HG03159 (cell line): ENCODE results near the gene DNA2.
"Not testable (repeated sequence)": the region's sequence is repeated elsewhere in the genome, so short reads cannot be mapped to it uniquely, and the experiment has no call there.

Experiments used
- ATAC-seq: cut with Tn5 transposase; IDR thresholded peaks from one replicate; pipeline ENCODE4 v1.9.1; 2021; ENCODE audit warnings: mild to moderate bottlenecking, moderate library complexity; ENCODE audit not compliant: unreplicated experiment

DNA2 gene, protein sequence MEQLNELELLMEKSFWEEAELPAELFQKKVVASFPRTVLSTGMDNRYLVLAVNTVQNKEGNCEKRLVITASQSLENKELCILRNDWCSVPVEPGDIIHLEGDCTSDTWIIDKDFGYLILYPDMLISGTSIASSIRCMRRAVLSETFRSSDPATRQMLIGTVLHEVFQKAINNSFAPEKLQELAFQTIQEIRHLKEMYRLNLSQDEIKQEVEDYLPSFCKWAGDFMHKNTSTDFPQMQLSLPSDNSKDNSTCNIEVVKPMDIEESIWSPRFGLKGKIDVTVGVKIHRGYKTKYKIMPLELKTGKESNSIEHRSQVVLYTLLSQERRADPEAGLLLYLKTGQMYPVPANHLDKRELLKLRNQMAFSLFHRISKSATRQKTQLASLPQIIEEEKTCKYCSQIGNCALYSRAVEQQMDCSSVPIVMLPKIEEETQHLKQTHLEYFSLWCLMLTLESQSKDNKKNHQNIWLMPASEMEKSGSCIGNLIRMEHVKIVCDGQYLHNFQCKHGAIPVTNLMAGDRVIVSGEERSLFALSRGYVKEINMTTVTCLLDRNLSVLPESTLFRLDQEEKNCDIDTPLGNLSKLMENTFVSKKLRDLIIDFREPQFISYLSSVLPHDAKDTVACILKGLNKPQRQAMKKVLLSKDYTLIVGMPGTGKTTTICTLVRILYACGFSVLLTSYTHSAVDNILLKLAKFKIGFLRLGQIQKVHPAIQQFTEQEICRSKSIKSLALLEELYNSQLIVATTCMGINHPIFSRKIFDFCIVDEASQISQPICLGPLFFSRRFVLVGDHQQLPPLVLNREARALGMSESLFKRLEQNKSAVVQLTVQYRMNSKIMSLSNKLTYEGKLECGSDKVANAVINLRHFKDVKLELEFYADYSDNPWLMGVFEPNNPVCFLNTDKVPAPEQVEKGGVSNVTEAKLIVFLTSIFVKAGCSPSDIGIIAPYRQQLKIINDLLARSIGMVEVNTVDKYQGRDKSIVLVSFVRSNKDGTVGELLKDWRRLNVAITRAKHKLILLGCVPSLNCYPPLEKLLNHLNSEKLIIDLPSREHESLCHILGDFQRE

DNA sequence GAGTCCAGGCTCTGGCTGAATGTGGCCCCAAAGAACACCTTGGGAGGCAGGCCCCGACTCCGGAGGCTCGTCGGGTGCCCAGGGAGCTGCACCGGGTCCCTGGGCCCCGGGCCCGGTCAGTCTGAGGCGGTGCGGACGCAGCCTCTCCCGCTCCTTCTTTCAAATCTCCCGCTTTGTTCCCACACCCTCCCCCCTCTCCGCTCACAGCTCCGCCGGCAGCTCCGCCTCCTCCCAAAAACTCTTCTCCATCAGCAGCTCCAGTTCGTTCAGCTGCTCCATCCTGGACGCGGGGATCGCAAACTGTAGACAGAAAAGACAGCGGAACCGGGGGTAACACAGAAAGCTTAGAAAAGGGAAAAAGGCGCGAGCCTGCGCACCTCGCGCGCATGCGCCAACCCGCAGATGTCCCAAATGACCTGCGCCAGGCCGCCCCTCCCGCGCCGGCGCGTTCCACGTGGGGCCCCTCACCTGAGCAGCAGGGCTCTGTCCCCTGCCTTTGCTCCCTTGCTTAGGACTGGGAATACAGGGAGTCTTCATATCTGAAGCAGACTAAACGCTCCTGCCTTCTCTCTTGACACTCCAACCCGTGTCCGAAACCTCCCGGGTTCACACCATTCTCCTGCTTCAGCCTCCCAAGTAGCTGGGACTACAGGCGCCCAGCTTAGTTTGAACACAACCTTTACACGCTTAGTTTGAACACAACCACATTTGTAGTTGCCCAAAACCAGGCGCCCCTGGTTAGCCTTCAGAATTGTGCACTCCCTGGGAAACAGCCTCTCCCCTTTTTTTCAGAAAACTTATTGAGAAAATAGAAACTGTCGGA, at the start of gene DNA2:
TSS of gene DNA2 (minus strand) at position 388 of the 823 bp plus-strand sequence. CDS start at position 279, 109 bp downstream.
- peak; percentile 86 for ATAC-seq

DNA sequence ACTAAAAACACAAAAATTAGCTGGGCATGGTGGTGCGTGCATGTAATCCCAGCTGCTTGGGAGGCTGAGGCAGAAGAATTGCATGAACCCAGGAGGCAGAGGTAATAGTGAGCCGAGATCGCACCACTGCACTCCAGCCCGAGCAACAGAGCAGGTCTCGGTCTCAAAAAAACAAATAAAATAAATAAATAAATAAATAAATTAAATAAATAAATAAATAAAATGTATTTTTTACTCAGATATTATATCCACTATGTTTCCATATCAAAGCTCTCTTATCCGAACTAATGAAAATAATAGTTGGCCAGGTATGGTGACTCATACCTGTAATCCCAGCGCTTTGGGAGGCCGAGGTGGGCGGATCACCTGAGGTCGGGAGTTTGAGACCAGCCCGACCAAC, 46.8 kb upstream of the DNA2 start:
- ATAC-seq, result not testable (repeated sequence)

DNA sequence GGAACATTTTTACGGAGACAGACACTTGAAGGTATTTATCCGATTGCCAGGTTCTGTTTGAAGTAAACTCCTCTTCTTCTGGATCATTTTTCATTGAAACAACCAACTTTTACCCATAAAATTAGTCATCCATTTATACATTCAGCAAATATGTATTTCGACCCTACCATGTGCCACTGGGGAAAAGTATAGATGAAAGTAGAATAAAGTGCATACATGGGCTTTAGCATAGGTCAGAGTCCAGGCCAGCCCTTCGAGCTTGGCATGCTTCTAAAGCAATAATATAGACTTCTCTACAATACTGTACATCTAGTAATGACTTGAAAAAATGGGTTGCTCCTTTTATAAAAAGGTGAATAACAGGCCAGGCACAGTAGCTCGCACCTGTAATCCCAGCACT, 45.4 kb upstream of the DNA2 start:
- no peak for ATAC-seq

DNA sequence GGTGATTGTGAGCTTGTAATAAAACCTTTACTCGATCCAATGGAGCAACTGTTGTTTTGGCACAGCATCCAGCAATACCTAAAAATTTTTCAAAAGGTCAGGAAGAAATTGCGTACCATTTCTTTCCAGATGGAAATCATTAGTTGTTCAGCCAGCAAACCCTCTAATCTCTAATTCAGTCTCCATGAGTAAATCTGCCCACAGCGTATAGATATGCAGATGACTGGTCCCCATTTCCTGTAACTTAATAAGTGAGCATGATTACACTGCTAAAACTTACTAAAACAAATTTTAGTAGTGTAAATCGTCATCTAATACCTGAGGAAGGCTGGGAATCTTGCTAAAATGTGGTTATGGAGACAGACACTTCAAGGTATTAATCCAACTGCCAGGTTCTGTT, 45.0 kb upstream of the DNA2 start:
- ATAC-seq, result no peak

DNA sequence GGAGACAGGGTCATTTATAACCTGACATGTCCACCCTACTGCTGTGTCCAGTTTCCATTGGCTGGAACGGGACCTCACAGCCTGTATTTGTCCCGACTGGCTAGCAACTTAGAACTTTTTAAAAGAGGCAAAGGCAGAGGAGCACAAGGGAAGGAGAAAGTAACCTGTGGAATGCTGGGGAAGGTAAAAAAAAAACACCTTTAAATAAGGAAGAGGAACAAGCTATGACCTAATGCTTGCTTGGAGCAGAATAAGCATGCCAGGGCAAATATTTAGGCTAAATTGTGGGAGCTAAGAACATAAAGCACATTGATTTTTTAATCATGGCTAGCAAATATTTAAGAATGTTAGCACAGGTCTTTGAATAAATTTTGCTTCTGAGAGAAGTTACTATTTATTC, 44.4 kb upstream of the DNA2 start:
- not testable (repeated sequence) for ATAC-seq

DNA sequence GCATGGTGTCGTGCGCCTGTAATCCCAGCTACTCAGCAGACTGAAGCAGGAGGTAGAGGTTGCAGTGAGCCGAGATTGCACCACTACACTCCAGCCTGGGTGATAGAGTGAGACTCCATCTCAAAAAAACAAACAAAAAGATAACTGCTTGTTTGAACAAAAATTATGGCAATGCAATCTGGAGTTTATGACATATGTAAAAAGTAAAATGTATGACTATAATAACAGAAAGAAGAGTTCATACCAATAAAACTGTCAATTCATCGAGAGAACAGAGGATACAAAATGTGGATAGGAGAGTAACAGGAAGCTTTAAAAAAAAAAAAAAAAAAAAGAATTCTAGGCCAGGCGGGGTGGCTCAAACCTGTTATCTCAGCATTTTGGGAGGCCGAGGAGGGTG, 36.3 kb upstream of the DNA2 start:
- no peak for ATAC-seq

DNA sequence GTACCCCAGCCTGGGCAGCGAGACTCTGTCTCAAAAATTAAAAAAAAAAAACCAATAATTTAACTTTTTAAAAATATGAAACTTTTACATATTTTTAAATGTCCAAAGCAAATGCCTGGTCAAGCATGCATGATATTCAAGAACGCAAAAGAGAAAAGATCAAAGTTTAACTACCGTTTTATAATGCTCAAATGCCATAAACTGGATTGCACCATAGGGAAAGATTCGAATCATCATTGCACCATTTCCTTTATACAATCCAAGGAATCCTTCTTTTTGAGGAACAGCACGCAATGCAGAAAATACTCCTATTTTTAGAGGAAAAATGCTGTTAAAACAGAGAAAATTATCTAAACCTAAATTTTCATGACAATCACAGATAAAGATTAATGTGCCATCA, 34.6 kb upstream of the DNA2 start:
- no peak for ATAC-seq

DNA sequence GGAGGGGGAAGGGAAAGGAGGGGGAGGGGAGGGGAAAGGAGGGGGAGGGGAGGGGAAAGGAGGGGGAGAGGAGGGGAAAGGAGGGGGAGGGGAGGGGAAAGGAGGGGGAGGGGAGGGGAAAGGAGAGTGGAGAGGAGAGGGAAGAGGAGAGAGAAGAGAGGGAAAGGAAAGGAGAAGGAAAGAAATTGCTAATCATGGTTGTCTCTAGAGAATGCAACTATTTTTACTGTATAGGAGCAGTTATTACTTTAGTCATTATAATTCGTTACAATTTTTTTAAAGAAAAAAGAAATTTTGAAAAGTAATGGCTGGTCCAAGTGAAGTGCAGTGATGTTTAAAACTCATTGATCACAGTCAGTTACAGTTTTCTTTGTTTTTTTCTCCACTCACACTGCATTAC, 31.1 kb upstream of the DNA2 start:
- ATAC-seq, result no peak

DNA sequence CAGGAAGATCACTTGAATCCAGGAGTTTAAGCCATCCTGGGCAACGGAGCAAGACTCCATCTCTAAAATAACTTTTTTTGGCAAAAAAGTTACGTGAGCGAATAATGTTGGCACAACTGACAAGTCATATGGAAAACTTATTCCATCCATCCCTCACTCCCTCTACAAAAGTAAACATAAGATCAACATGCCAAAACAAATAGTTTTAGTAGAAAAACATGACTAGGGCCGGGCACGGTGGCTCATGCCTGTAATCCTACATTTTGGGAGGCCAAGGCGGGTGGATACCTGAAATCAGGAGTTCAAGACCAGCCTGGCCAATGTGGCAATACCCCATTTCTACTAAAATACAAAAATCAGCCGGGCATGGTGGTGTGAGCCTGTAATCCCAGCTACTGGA, 29.9 kb upstream of the DNA2 start:
- ATAC-seq, result no peak

DNA sequence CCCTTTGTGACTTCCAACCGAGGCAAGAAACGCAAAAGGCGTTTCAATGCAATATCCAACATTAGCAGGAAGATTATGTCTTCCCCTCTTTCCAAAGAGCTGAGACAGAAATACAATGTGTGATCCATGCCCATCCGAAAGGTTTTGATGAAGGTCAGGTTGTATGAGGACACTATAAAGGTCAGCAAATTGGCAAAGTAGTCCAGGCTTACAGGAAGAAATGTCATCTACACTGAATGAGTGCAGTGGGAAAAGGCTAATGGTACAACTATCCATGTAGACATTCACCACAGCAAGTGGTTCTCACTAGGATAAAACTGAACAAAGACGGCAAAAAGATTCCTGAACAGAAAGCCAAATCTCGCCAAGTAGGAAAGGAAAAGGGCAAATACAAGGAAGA, 27.8 kb upstream of the DNA2 start:
- no peak for ATAC-seq

DNA sequence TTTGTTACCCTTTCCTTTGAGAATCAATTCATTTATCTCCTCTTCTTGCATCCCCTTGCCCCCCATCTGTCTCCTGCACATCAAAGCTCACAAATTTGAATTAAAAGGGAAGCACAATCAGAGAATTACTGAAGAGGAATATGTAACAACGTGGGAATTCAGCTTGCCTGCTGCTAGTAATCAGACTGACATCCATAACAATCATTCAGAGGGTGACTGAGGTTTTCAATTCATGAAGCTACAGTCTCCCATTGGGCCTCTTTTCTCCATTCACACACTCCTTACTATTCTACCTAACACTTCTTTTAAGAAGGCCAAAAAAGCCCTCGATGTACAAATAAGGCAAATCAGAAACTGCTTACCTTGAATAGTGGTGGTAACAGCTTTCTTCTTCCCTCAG, 24.3 kb upstream of the DNA2 start:
- ATAC-seq, result no peak

DNA sequence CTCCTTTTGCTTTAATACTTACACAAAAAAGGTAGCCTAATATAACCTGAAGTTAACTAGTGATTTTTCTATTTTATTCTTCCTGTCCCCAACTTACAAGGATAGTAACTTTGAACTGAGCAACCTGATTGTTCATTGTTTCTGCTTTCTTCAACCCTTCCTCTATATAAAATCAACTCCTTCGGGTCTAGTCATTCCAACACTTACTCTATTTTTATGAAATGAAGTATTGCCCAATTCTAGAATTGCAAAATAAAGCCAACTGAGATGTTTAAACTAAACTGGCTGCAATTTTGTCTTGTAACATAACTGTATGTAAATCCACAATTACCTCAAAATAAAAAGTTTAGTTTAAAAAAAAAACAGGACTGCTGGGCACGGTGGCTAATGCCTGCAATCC, 20.3 kb upstream of the DNA2 start:
- ATAC-seq, result no peak

DNA sequence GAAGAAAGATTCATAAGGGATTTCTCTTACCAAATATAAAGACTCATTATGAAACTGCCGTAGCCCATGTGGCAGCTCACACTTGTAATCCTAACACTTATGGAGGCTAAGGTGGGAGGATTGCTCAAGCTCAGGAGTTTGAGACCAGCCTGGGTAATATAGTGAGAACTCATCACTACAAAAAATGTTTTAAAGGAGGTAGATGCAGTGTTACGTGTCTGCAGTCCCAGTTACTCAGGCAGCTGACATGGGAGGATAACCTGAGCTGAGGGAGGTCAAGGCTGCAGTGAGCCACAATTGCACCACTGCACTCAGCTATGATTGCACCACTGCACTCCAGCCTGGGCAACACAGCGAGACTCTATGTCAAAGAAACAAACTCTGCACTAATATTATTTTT, 18.1 kb upstream of the DNA2 start:
- no peak for ATAC-seq

DNA sequence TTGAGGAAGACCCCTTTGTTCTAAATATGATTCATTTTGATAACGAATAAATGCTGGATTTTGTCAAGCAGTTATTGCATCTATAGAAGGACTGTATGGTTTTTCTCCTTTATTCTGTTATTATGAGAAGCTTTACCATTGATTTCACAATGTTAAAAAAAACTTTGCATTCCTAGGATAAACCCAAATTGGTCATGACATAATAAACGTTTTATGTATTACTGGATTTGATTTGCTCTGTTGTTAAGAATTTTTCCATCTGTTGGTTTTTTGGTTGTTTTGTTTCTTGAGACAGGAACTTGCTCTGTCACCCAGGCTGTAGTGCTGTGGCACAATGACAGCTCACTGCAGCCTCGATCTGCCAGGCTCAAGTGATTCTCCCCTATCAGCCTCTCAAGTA, 2.2 kb upstream of the DNA2 start:
- no peak for ATAC-seq

DNA sequence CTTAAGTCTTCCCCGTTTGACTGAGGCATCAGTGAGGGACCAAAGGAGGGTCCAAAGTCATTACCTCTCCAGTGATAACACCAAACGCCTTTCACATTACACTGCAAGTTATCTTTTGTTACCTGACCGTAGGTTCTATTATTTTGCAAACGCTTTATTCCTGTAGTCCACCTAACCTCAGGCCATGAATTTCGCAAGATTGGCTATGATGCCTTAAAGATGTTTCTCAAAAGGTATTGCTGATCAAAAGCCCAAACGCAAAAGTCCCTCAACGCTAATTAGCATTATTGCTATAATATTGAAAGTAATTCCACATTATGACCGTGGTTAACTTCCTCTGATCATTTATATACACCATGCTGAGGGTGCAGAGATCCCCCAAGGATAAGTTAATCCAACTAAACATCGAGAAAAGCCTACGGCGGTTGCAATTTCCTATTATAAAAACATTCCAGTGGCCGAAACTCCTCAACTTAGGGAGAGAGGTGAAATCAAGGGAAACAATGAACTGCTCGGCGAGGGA, 649 bp downstream of the DNA2 start:
- no peak for ATAC-seq

DNA sequence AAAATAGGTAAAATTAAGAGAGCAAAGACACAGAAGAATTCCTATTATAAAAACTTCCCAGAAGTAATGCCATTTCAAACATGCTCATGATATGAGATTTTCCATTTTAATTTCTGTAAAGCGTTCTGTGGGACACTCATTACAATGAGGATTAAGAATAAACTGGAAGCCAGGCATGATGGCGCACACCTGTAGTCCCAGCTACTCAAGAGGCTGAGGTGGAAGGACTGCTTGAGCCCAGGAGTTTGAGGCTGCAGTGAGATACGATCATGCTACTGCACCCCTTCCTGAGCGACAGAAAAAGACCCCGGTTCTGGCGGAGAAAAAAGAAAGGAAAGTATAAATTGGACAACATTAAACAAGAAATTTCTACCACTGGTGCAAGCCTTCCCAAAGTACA, 1.5 kb downstream of the DNA2 start:
- no peak for ATAC-seq

DNA sequence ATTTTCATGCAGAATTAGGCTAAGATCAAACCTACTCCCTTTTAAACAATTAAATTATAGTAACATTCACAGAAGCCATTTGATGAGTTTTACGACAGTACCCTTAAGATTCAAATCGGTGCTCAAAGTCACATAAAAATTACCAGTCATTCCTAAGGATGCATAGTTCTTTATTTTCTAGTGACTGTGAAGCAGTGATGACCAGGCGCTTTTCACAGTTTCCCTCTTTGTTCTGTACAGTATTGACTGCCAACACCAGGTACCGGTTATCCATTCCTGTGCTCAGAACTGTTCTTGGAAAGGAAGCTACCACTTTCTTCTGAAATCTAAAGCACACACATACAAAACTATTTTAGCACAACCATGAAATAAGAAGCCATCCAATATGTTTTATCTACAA, 1.9 kb downstream of the DNA2 start:
- ATAC-seq, result no peak

DNA sequence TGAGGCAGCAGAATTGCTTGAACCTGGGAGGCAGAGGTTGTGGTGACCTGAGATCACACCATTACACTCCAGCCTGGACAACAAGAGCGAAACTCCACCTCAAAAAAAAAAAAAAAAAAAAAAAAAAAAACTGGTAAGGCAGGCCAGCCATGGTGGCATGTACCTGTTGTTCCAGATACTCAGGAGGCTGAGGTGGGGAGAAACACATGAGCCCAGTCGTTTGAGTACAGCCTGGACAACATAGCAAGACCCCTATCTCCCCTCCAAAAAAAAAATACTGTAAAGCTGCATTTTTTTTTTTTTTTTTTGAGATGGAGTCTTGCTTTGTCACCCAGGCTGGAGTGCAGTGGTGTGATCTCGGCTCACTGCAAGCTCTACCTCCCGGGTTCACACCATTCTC, 7.0 kb downstream of the DNA2 start:
- ATAC-seq, result not testable (repeated sequence)

DNA sequence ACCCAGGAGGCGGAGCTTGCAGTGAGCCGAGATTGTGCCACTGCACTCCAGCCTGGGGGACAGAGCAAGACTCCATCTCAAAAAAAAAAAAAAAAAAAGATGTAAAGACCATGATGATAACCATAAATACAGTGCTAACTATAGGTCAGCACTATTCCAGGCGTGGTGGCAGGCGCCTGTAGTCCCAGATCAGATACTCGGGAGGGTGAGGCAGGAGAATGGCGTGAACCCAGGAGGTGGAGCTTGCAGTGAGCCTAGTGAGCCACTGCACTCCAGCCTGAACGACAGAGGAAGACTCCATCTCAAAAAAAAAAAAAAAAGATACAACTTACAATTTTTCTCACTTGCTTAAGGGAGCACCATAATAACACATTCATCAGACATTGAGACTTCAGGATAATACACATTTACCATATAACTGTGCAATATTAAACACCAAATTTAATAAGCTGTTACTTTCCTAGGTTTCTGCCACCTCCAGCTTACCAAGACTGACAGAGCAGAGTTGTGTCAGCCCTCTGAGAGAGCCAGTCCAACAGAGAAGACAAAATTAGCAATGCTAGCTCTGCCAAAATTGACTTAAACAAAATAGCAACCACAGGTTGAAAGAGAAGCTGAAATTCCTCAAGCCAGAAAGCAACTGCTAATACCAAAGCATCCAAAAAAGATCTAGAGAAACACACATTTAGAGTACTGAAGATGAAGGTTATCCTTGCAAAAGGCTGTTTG, 8.2 kb downstream of the DNA2 start:
- no peak for ATAC-seq

DNA sequence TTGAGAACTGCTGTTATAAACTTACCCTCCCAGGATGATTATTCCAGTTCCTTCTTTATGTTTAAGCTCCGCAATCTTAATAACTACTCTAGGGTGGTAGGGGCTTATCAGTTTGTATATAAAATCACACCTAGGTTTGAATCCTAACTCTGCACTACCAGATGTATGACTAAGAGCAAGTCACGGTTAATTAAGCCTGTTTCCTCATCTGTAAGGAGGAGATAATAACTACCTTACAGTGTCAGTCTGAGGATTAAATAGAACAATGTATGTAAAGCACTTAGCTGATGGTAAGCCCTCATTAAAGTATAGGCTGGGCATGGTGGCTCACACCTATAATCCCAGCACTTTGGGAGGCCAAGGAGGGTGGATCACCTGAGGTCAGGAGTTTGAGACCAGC, 9.2 kb downstream of the DNA2 start:
- no peak for ATAC-seq
